NCI-H2196 treated with DMSO at 0.1 percent for 48 hours (cell line): ENCODE results near the gene CASTOR1.

Experiments used
- DNase-seq: peaks from one replicate; lab custom pipeline; 2025; ENCODE audit not compliant: unreplicated experiment; lab: John Stamatoyannopoulos, UW

CASTOR1 gene

DNA sequence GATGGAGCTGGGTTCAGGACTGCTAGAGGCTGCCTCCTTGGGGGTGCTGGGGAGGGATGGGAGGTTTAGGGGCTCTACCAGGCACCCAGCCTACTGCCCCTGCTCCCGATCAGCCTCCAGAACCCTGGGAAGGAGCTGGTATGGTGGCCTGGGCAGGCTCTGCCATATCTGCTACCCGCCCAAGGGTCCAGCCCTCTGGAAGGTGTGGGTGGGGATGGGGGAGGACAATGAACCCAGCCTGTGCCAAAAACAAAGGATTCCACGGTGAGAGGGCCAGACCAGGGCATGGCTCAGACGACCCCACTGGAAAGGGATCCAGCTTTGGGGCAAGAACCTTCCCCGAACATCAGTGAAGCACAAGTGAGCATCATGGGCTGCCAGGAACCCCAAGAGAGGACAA is 3.0 kb downstream of the CASTOR1 start:
- no peak for DNase-seq

DNA sequence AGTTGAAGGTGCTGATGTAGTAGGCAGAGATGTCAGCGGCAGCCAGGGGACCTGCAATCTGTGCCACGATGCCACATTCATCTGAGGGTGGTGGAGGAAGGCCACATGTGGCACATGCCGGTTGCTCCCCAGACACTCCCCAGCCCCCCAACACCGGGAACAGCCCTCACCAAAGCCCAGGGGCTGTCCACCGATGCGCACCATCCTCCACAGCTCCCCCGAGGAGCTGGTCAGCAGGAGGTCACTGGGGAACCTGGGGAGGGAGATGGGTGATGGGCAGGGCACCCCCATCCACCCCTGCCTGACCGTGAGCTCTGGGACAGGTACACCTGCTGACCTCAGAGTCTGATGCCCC is 3.5 kb downstream of the CASTOR1 start:
- DNase-seq, result no peak

DNA sequence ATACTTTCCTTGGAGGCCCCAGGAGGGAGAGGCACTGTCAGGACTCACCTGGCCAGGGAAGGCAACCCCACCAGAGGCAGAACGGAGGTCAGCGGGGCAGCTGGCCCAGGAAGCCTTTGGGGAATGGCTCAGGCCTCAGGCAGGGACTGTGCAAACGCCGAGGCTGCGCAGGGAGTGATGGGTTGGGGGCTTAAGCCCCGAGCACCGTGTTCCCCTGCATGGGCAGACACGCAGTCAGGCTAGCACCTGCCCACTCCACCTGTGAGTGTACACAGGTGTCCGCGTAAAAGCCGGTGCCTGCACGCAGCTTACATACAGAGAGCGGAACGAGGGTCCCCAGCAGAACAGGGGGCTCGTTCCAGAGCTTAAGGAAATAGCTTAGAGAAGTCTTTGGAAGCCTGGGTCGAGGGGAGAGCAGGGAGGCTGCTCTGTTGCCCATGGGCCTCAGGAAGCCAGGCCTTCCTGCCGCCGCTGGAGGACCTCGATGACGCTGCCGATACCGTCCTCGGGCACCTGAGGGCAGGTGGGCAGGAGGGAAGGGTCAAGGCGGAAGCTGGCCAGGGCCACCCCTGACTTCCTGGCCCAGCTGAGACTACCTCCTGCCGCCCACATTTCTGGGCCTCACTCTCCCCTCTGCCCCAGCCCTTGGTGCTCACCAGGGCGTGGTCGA is 4.0 kb downstream of the CASTOR1 start:
- DNase-seq, result no peak

DNA sequence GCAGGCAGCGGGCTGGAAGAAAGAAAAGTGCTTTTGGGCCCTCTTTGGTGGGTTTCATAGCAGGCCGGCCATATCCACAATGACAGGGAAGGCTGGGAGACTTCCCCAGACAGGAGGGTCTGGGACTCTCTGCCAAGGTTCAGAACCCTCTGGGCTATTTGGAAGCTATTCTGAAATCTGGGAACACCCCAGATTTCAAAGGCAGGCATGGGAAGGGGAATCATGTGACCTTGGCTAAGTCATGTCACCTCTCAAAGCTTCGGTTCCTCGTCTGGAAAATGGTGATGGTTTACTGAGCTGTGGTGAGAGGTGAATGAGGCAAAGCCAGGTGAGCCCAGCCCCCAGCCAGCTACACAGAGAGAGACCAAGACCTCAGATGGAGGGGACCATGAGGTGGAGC is 4.6 kb downstream of the CASTOR1 start:
- DNase-seq, result no peak

DNA sequence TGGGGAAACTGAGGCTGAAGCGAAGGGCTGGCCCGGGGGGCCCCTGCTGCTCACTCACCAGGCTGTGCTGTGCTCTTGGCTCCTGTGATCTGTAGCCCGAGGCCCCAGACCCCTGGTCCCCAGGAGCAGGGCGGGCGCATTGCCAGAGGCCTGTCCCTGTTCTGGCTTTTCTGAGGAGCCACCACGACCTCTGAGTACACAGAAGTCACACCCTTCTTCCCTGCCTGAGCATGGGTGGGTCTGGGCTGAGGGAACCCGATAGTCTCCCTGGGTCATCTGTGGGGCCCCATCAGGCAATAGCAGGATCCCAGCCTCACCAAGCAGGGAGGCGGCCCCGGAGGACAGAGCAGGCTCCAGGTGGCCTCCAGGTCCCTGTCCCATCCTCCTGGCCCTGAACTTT is 5.1 kb downstream of the CASTOR1 start:
- DNase-seq, result no peak

DNA sequence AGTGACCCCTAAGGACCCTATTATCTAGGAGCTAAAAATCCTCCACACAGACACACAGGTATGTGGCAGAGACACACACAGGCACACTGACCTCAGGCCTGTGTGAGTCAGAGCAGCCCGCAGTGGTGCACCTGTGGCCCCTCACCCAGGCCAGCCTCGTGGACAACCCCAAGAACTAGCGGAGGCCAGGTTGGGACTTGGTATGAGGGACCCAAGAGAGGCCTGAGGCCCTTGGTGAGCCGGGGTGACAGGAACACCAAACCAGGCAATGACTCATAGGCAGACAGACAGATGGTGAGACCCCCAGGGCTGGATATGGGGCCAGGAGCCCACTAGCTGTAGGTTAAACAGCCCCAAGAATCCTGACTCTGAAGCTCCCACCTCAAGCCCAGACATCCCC is 6.0 kb downstream of the CASTOR1 start:
- DNase-seq, result no peak

DNA sequence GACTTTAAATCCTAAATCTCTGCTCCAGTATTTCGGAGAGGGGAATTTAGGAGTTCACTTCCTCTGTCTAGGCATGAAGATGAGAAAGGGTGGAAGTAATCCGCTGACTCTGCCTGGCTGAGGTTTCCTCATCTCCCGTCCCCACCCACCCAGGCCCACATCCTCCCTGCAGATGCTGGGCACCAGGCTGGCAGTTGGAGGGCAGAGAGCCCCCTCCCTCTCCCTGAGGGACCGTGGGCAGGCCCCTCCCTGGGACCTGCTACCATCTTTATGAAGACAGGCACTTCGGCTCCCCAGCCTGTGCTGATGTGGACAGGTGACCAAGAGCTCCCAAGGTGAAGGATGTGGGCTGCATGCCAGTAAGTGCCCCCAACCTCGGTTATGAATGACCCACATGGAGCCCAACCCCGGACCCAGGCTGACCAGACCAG is 6.7 kb downstream of the CASTOR1 start:
- no peak for DNase-seq

DNA sequence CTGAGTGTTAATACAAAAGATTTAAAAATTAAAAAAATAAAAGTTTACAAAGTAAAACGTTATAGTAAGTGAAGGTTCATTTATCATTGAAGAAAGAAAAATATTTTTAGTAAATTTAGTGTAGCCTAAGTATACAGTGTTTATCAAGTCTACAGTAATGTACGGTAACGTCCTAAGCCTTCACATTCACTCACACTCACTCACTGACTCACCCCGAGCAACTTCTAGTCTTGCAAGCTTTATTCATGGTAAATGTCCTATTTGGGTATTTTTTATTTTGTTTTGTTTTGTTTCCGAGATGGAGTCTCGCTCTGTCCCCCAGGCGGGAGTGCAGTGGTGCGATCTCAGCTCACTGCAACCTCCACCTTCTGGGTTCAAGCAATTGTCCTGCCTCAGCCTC is 8.8 kb downstream of the CASTOR1 start:
- no peak for DNase-seq

DNA sequence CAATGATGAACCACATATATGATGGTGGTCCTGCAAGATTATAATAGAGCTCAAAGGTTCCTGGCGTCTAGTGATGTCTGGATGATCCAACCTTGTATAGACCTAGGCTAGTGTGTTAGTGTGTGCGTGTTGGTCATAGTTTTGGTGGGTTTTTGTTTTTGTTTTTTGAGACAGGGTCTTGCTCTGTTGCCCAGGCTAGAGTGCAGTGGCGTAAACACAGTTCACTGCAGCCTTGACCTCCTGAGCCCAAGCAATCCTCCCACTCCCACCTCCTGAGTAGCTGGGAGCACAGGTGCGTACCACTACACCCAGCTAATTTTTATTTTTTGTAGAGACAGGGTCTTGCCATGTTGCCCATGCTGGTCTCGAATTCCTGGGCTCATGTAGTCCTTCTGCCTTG is 9.4 kb downstream of the CASTOR1 start:
- no peak for DNase-seq

DNA sequence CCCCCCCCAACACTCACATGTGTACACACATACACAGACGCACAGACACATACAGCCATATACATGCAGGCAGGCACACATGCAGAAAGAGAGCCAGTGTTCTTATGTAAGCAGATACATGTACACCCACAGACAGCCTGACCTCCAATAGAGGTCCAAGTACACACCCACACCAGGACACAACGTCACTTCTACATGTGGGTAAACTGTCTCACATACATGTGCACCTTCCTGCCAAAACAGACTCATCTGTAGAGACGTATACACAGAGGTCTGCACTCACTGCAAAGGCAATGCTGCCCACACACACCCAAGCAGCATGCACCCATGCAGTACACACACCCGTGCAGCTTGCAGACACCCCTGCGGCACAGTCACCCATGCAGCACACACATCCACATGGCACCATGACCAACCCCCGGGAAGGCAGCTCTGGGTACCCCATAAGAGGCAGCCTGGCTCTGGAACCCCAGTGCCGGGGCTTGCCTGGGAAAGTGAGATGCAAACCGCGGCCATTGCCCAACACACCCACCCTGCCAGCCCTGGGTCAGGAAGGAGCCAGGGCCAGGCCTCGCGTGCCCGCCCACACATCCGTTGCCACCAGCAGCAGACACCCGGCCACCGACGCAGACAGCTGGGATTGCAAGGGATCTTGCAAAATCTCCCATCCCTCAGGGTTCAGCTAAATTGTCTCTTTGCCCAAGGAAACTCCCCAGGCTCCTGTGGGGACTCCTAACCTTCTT is 10.1 kb downstream of the CASTOR1 start:
- DNase-seq, result no peak

DNA sequence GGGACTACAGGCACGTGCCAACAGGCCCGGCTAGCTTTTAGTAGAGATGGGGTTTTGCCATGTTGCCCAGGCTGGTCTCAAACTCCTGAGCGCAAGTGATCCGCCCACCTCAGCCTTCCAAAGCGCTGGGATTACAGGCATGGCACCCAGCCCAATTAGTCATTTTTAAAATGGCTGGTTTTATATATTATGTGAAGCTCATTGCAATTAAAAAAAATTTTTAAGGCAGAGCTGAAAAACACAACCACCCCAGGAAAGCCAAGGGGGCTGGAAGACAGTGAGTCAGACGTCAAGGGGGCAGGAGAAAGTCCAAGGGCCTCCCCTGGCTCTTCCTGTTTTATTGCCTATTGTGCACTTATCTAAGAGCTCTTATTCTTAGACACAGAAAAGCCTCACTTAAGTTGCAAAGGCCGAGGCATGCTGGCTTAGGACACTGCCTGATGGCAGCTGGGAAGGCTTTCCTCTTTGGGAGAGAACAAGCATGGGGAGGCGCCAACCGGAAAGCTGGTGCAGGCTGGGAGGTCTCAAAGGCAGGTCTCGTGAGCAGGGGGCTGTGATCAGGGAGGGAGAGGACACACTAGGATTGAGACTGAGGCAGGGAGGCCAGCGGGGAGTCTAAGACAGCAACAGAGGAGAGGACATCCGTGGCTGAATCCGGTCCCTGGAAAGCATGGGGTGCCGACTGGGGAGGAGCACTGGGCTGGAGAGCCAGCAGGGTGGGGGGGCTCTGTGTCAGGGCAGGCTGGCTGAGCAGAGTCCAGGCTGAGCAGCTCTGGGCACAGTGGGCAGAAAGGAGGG is 11.6 kb downstream of the CASTOR1 start:
- DNase-seq, result no peak

DNA sequence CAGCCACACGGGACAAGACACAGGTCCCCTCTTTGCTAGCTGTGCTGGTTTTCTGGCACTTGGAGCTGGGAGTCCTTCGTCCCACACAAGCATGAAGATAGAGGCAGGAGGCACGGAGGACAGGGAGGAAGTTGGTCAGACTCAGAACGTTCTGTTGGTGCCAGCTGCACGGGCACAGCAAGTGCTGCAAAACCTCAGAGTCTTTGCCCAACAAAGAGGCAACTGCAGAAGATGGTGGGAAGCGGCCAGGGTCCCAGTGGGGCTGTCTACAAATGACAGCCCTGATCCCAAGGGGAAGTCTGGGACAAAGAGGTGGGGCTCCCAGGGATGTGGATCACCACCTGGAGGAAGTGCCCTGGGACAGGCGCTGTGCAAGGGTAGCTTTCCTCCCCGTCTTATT is 13.3 kb downstream of the CASTOR1 start:
- no peak for DNase-seq

DNA sequence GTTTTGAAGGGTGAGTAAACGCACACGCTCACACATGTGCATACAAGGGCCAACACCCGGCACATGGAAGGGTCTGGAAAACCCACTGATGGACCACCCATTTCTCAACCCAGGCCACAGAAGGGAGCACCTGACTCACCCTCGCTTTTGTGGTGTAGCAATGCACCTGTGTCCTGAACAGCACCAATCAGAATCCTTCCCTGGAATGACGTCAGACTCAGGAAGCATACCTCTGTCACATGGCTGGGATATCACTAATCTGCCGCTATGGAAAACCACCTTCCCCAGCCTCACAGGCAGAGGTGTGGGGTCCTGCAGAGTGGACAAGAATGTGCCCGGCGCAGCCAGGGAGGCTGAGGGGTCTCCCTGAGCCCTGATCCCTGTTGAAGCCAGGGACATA is 13.7 kb downstream of the CASTOR1 start:
- no peak for DNase-seq

DNA sequence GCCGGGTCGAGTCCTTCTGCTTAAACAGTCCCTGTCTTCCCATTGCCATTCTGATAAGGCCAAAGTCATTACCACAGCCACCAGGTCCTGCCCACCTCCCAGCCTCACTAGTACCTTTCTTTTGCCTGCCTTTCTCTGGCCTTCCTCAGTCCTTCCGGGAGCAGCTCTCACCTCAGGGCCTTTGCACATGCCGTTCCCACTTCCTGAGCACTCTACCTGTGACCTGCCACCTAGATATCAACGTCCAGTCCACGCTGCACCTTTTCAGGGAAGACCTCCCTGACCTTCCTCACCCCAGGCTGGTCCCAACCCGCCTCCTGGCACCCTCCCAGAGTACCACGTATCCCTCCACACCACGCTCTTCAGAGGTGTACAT is 14.9 kb downstream of the CASTOR1 start:
- DNase-seq, result no peak

DNA sequence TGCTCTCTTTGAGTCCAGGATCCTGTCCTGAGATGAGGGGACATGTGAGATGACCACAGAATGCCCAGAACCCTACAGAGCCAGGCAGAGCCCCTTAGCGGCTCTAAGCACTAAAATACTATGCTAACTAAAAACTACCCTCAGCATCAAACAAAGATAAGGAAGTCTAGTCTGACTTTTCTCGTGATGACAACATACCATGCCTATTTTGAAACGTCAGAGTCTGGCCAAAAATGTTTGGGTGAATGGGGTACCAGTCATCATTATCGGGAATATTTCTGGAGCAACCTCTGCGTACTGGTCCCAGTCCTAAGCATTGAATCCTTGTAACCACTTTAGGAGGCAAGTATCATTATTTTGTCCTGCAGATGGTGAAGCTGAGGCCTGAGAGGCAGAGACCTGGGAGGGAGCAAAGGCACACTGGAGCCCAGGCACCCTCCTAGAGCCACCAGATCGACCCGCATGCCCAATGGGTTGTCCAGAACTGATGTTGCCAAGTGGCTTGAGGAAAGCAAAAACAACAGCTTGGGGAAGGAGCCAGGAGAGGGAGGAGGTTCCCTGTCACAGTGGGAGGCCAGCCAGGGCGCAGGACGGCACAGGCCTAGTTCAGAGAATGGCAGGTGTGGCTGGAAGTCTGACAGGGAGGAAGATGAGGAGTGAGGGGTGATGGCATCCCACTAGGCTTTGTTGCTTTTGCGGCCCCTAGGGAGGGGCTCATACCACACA is 15.4 kb downstream of the CASTOR1 start:
- no peak for DNase-seq

DNA sequence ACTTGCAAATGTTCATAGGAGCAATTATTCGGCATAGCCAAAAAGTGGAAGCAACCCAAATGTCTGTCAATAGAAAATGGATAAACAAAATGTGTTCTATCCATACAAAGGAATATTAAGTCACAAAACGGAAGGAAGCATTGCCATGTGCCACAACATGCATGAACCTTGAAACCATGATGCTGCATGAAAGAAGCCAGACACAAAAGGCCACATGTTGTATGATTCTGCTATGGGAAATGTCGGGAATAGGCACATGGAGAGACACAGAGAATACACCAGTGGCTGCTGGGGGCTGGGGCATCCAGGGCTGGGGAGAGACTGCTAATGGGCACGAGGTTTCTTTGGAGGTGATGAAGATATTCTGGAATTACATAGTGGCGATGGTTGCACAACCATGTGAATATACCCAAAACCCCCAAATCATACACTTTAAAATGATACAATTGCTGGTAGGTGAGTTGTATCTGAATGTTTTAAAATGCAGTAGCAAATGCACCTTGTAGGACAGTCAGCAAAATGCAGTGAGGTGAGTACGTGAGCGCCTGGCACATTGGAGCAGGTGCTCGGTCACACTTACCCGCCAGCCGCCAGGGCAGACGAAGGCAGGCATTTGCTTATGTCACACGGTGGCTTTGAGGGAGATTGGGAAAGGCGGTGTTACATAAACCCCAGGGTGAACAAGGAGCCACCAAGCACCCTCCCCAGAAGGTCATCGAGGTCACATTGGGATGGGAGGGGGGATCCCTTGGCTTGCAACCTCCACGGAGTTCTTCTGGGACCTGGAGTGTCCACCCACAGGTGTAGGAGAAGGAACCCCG is 16.3 kb downstream of the CASTOR1 start:
- DNase-seq, result no peak

DNA sequence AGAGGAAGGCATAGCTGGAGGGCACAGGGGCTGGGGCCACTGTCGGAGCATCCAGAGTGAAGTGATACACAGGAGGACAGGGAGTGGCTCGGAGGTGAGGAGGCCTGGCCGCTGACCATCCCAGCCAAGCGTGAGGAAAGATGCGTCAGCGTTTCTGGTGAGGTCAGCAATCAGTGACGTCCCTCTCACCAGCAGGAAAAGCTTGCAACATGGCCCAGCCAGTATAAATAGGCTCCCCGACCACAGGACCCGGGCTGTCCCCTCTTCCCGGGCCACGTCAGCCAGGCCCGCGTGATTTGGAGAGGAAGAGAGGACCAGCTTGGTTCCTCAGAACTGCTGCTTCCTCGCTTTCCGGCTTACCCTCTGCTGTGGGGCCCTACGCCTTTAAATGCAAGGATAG is 18.5 kb downstream of the CASTOR1 start:
- no peak for DNase-seq

DNA sequence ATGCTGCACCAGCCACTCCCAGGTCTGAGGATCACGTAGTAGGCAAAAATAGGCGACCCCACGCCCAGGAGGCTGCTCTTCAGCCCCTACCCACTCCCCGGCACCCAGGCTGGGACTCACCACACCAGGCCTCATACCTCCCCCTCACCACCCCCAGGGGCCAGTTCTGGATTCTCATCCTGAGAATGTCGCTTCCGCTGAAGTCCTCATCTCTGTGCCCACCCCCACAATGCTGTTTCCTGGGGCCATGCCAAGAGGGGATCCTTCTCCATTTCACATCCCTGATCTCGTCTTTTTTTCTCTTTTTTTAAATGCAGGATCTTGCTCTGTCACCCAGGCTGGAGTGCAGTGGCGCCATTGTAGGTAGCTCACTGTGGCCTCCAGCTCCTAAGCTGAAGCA is 21.0 kb downstream of the CASTOR1 start:
- no peak for DNase-seq

DNA sequence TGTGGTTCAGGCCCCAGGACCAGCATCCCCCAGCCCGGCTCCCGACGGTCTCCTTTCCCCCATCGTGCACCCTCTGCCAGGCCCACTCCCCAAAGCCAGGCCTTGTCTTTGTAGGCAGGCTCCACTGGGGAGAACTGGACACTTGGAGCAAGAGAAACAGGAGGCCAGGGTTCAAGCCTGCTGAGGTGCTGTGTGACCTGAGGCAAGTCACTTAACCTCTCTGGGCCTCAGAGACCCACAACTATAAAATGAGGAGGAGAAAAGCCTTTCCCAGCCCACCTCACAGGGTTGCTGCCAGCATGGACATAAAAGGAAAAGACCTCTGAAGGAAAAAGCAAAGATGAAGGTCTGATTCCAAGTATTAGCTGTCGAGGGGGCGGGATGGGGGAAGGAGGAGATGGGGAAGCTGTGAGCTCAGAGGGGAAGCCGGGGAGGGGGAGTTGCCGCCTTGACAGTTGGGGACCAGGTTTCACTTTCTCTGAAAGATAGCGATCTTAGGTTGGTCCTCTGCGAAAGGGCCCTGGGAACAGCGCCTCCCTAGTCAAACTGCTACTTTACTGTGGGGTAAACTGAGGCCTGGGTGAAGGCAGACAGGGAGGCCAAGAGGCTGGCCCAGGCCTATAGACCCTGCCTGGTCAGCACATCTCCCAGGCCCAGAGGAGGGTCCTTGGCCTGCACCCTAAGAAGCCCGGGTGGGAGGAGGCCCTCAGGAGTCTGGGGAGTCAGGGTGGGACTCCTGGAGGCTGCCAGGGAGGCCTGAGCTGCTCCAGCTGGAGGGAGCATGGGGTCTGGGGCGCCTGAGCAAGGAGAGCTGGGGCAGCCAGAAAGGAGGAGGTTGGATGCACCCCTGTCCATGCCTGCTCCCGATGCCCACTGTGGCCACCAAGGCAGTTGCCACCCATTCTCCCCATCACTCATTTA is 21.7 kb downstream of the CASTOR1 start:
- no peak for DNase-seq
